Astrocyte (in vitro differentiated cells and primary cell): ENCODE measurements around the gene C6. TPM values are rescaled to one million over a fixed set of nuclear protein-coding genes. Genes with fewer than 3 reads are reported as not detected.
"Not testable (repeated sequence)": the region's sequence is repeated elsewhere in the genome, so short reads cannot be mapped to it uniquely, and the experiment has no call there.

Experiments
- DNase-seq: peaks from one replicate; pipeline ENCODE4 v3.0.0-alpha.2; 2010; ENCODE audit warnings: low read depth
- FAIRE-seq: peaks from 2 replicates; lab custom pipeline; 2011; peaks lifted over from hg19 to GRCh38; lab: Jason Lieb, UNC
- H2AFZ ChIP-seq: 2 replicates; pipeline ENCODE4 v1.6.0; 2012; ENCODE audit warnings: low read depth, low read length, inconsistent platforms
- H3K27ac ChIP-seq: 2 replicates; pipeline ENCODE4 v1.5.1; 2011; ENCODE audit warnings: low read depth, low read length, inconsistent platforms
- H3K27me3 ChIP-seq: 2 replicates; pipeline ENCODE4 v1.6.0; 2011; ENCODE audit warnings: low read length, inconsistent platforms; ENCODE audit not compliant: insufficient read depth
- H3K36me3 ChIP-seq: 2 replicates; pipeline ENCODE4 v1.5.1; 2011; ENCODE audit warnings: low read length, inconsistent platforms; ENCODE audit not compliant: insufficient read depth
- H3K4me1 ChIP-seq: 2 replicates; pipeline ENCODE4 v1.5.1; 2011; ENCODE audit warnings: low read length, inconsistent platforms; ENCODE audit not compliant: insufficient read depth
- H3K4me2 ChIP-seq: 2 replicates; pipeline ENCODE4 v1.6.0; 2012; ENCODE audit warnings: low read length, inconsistent platforms
- H3K4me3 ChIP-seq: 2 replicates; pipeline ENCODE4 v1.5.1; 2011; ENCODE audit warnings: low read depth, mild to moderate bottlenecking, low read length, inconsistent platforms; ENCODE audit not compliant: insufficient read depth
- H3K79me2 ChIP-seq: 2 replicates; pipeline ENCODE4 v1.6.0; 2012; ENCODE audit warnings: mild to moderate bottlenecking, low read length, inconsistent platforms; ENCODE audit not compliant: insufficient read depth
- H3K9ac ChIP-seq: 2 replicates; pipeline ENCODE4 v1.6.0; 2012; ENCODE audit warnings: mild to moderate bottlenecking, low read length, inconsistent platforms
- H3K9me3 ChIP-seq: 2 replicates; pipeline ENCODE4 v1.5.1; 2012; ENCODE audit warnings: low read depth, mild to moderate bottlenecking, low read length, inconsistent platforms; ENCODE audit not compliant: insufficient read depth
- H4K20me1 ChIP-seq: 2 replicates; pipeline ENCODE4 v1.6.0; 2012; ENCODE audit warnings: low read length, inconsistent platforms; ENCODE audit not compliant: insufficient read depth
- H3K27ac Mint-ChIP-seq: one replicate; pipeline ENCODE4 v1.8.0; 2021; ENCODE audit warnings: mild to moderate bottlenecking, mixed read lengths; ENCODE audit not compliant: unreplicated experiment
- H3K27me3 Mint-ChIP-seq: one replicate; pipeline ENCODE4 v1.8.0; 2021; ENCODE audit warnings: low read depth, mixed read lengths; ENCODE audit not compliant: unreplicated experiment
- H3K36me3 Mint-ChIP-seq: one replicate; pipeline ENCODE4 v1.8.0; 2021; ENCODE audit warnings: low read depth, mixed read lengths; ENCODE audit not compliant: unreplicated experiment
- H3K4me1 Mint-ChIP-seq: one replicate; pipeline ENCODE4 v1.8.0; 2021; ENCODE audit warnings: low read depth, mixed read lengths; ENCODE audit not compliant: unreplicated experiment
- H3K4me3 Mint-ChIP-seq: one replicate; pipeline ENCODE4 v1.8.0; 2021; ENCODE audit warnings: mild to moderate bottlenecking, moderate library complexity, mixed read lengths; ENCODE audit not compliant: unreplicated experiment
- H3K9me3 Mint-ChIP-seq: one replicate; pipeline ENCODE4 v1.8.0; 2021; ENCODE audit warnings: mild to moderate bottlenecking, mixed read lengths; ENCODE audit not compliant: unreplicated experiment
- EZH2 ChIP-seq: IDR thresholded peaks from 2 replicates; pipeline ENCODE4 v1.6.1; 2012; ENCODE audit warnings: mild to moderate bottlenecking, low read length, inconsistent platforms; ENCODE audit not compliant: insufficient read depth
- total RNA-seq: library from RNA; stranded (reverse); gene quantifications from 2 replicates; pipeline ENCODE4 v1.2.1, GENCODE V29; 2021
- TF ChIP-seq, protein P1 (sequence below): IDR thresholded peaks from 2 replicates; pipeline ENCODE4 v1.5.1; 2011; ENCODE audit warnings: low read depth, mild to moderate bottlenecking, inconsistent platforms, low read length, moderate library complexity; ENCODE audit not compliant: insufficient read depth

The C6 gene
- total RNA-seq, 1 donor from 2014 or later, result not detected

GRCh38 chr5:41240390-41240789 lies 27.1 kb upstream of the C6 start:
- Histone ChIP-seq H3K27ac (no peak overlapping the region), H3K4me1 (no peaks in the 10 kb centered on the region), H3K9me3 (no peaks in the 10 kb centered on the region), H3K36me3 (no peaks in the 10 kb centered on the region), H3K4me2 (no peak overlapping the region), H3K9ac (no peak overlapping the region), H3K79me2 (no peaks in the 10 kb centered on the region), H4K20me1 (no peaks in the 10 kb centered on the region), H2AFZ (no peak overlapping the region), H3K4me3 (no peak overlapping the region), H3K27me3 (no peaks in the 10 kb centered on the region)
- no peak for DNase-seq
- no peak for FAIRE-seq
- Mint-ChIP-seq H3K4me3 (no peak overlapping the region), H3K27me3 (no peaks in the 10 kb centered on the region), H3K36me3 (no peaks in the 10 kb centered on the region), H3K4me1 (no peaks in the 10 kb centered on the region), H3K27ac (no peak overlapping the region), H3K9me3 (peaks cover 8% of the 10 kb centered on the region)
- TF ChIP-seq, protein P1, sequence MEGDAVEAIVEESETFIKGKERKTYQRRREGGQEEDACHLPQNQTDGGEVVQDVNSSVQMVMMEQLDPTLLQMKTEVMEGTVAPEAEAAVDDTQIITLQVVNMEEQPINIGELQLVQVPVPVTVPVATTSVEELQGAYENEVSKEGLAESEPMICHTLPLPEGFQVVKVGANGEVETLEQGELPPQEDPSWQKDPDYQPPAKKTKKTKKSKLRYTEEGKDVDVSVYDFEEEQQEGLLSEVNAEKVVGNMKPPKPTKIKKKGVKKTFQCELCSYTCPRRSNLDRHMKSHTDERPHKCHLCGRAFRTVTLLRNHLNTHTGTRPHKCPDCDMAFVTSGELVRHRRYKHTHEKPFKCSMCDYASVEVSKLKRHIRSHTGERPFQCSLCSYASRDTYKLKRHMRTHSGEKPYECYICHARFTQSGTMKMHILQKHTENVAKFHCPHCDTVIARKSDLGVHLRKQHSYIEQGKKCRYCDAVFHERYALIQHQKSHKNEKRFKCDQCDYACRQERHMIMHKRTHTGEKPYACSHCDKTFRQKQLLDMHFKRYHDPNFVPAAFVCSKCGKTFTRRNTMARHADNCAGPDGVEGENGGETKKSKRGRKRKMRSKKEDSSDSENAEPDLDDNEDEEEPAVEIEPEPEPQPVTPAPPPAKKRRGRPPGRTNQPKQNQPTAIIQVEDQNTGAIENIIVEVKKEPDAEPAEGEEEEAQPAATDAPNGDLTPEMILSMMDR, result no peak
- TF ChIP-seq EZH2, result no peak

GRCh38 chr5:41234475-41234874 lies 21.1 kb upstream of the C6 start:
- H3K27ac Mint-ChIP-seq, result no peak overlapping the region
- H3K36me3 Mint-ChIP-seq, result no peaks in the 10 kb centered on the region
- Histone ChIP-seq H4K20me1 (no peaks in the 10 kb centered on the region), H3K27me3 (no peaks in the 10 kb centered on the region), H3K9ac (no peak overlapping the region), H3K27ac (no peak overlapping the region), H3K9me3 (no peaks in the 10 kb centered on the region), H2AFZ (no peak overlapping the region), H3K4me2 (no peak overlapping the region), H3K79me2 (no peaks in the 10 kb centered on the region), H3K4me3 (no peak overlapping the region), H3K36me3 (no peaks in the 10 kb centered on the region), H3K4me1 (no peaks in the 10 kb centered on the region)
- H3K27me3 Mint-ChIP-seq, result no peaks in the 10 kb centered on the region
- DNase-seq, result no peak
- H3K4me1 Mint-ChIP-seq, result no peaks in the 10 kb centered on the region
- no peak overlapping the region for H3K4me3 Mint-ChIP-seq
- no peak for FAIRE-seq
- no peak for TF ChIP-seq EZH2
- TF ChIP-seq, protein P1, result no peak
- peaks cover 9% of the 10 kb centered on the region for H3K9me3 Mint-ChIP-seq

GRCh38 chr5:41232797-41233196 lies 19.5 kb upstream of the C6 start:
- no peak overlapping the region for H3K9ac ChIP-seq
- Mint-ChIP-seq H3K9me3 (peaks cover 12% of the 10 kb centered on the region), H3K27ac (no peak overlapping the region), H3K36me3 (no peaks in the 10 kb centered on the region), H3K27me3 (no peaks in the 10 kb centered on the region), H3K4me1 (no peaks in the 10 kb centered on the region), H3K4me3 (no peak overlapping the region)
- no peaks in the 10 kb centered on the region for H3K27me3 ChIP-seq
- no peaks in the 10 kb centered on the region for H3K4me1 ChIP-seq
- H3K36me3 ChIP-seq, result no peaks in the 10 kb centered on the region
- H3K4me2 ChIP-seq, result no peak overlapping the region
- DNase-seq, result no peak
- no peak overlapping the region for H3K4me3 ChIP-seq
- no peak for TF ChIP-seq EZH2
- TF ChIP-seq, protein P1, result no peak
- H3K79me2 ChIP-seq, result no peaks in the 10 kb centered on the region
- H2AFZ ChIP-seq, result no peak overlapping the region
- H3K27ac ChIP-seq, result no peak overlapping the region
- H3K9me3 ChIP-seq, result no peaks in the 10 kb centered on the region
- no peak for FAIRE-seq
- H4K20me1 ChIP-seq, result no peaks in the 10 kb centered on the region

GRCh38 chr5:41230276-41230675 lies 16.9 kb upstream of the C6 start:
- not testable (repeated sequence) for H2AFZ ChIP-seq, H3K36me3 Mint-ChIP-seq, H3K27me3 Mint-ChIP-seq, H3K27me3 ChIP-seq, H3K27ac ChIP-seq, H4K20me1 ChIP-seq, FAIRE-seq, H3K4me3 ChIP-seq, H3K27ac Mint-ChIP-seq, H3K36me3 ChIP-seq, H3K79me2 ChIP-seq, H3K4me2 ChIP-seq, H3K4me3 Mint-ChIP-seq, H3K9ac ChIP-seq, H3K4me1 Mint-ChIP-seq, H3K4me1 ChIP-seq, H3K9me3 ChIP-seq, DNase-seq
- H3K9me3 Mint-ChIP-seq, result peaks cover 12% of the 10 kb centered on the region
